Effector memory CD4-positive, alpha-beta T cell (primary cell): Measurements from ENCODE around the gene NDUFB4.
"Not testable (repeated sequence)": the region's sequence is repeated elsewhere in the genome, so short reads cannot be mapped to it uniquely, and the experiment has no call there.

Experiments used
- DNase-seq, 3 donors: peaks; one replicate each; pipeline ENCODE4 v3.0.0-alpha.2; 2020
- H3K27ac ChIP-seq: 2 replicates; pipeline ENCODE4 v1.7.0; 2013; ENCODE audit warnings: mild to moderate bottlenecking, low read length, moderate library complexity; ENCODE audit not compliant: insufficient read depth, poor library complexity, severe bottlenecking
- H3K27me3 ChIP-seq: replicated peaks from 2 replicates; pipeline ENCODE4 v1.7.0; 2013; ENCODE audit warnings: mild to moderate bottlenecking, low read length; ENCODE audit not compliant: insufficient read depth, control insufficient read depth, poor library complexity, severe bottlenecking
- H3K36me3 ChIP-seq: 2 replicates; pipeline ENCODE4 v1.7.0; 2013; ENCODE audit warnings: mild to moderate bottlenecking, low read length, moderate library complexity; ENCODE audit not compliant: control insufficient read depth, insufficient read depth
- H3K4me1 ChIP-seq: 2 replicates; pipeline ENCODE4 v1.7.0; 2013; ENCODE audit warnings: low read length, mild to moderate bottlenecking; ENCODE audit not compliant: control insufficient read depth, insufficient read depth, poor library complexity, severe bottlenecking
- H3K4me3 ChIP-seq: 2 replicates; pipeline ENCODE4 v1.7.0; 2013; ENCODE audit warnings: low read length, low read depth, mild to moderate bottlenecking; ENCODE audit not compliant: insufficient read depth, poor library complexity, severe bottlenecking
- H3K9me3 ChIP-seq: 2 replicates; pipeline ENCODE4 v1.7.0; 2013; ENCODE audit warnings: mild to moderate bottlenecking, low read length, moderate library complexity; ENCODE audit not compliant: control insufficient read depth

Gene NDUFB4

DNA sequence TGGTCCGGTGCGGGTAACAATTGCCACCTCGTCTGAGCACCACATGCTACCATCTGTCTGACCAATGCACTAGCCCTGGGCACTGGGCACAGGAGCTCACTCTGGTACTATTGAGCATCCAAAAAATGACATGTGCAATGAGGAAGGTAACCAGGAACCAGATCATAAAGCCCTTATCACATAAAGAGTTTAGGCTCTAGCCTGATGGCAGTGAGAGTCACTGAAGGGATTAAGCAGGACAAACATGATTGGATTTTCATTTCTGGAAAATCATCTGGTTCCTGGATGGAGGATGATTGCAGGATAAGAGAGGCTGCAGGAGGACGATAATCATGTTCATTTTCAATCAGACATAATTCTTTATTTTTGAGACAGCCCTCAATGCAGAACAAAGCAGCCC is 12.4 kb downstream of the NDUFB4 start:
- Histone ChIP-seq H3K36me3 (no peaks in the 10 kb centered on the region), H3K9me3 (no peaks in the 10 kb centered on the region), H3K27me3 (no peaks in the 10 kb centered on the region), H3K4me1 (no peaks in the 10 kb centered on the region), H3K27ac (no peak overlapping the region), H3K4me3 (no peak overlapping the region)
- no peak for DNase-seq

DNA sequence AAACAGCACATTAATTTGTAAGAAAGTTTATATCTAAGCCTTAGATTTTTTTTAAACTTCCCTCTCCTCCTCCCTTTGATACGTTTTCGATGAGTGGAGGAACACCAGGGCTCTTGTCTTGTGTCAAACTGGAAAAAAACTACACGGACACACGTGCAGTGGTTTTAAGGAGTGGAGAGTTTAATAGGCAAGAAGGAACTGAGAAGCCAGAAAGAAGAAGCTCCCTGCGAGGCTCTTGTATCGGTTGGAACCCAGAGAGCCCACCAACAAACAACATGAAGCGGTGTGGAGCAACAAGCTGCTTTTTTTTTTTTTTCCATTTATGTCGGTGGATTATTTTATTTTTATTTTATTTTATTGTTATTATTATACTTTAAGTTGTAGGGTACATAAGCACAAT is 18.6 kb downstream of the NDUFB4 start:
- no peaks in the 10 kb centered on the region for H3K27me3 ChIP-seq
- no peaks in the 10 kb centered on the region for H3K36me3 ChIP-seq
- no peak overlapping the region for H3K4me3 ChIP-seq
- H3K27ac ChIP-seq: no peak overlapping the region
- H3K4me1 ChIP-seq: no peaks in the 10 kb centered on the region
- no peak for DNase-seq
- no peaks in the 10 kb centered on the region for H3K9me3 ChIP-seq

DNA sequence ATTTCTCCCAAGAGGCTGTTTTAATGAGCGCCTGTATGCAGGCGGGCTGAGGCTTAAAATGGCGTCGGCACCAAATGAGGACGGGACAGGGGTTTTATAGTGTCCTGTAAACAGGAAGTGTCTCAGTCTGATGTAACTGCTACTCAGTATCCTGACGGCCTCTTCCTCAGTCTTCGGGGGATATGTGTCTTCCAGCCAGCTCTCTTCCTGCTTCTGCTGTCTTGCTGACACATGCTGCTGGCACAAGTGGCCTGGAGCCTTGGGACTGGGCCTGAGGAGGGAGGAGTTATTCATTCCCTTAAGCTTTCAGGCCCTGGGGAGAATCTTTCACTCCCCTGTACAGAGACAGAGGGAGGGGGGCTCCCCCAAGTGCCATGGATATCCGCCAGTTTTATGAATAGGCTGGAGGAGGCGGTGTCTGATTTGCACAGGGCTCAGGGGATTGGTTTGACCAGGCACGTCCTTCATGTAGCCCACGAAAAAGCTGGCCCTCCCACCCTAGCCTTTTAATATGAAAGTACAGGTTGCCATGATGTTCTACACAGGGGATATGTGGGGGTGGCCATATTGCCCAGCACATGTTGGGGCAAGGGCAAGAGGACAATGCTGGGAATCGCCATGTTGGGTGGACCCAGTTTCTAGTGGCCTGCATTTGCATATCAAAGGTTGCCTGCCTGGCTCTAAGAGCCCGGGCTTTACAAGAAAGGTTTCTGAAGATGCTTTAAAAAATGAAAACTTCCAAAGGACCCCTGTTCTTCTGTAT is 19.9 kb downstream of the NDUFB4 start:
- H3K27ac ChIP-seq: no peak overlapping the region
- no peak for DNase-seq

DNA sequence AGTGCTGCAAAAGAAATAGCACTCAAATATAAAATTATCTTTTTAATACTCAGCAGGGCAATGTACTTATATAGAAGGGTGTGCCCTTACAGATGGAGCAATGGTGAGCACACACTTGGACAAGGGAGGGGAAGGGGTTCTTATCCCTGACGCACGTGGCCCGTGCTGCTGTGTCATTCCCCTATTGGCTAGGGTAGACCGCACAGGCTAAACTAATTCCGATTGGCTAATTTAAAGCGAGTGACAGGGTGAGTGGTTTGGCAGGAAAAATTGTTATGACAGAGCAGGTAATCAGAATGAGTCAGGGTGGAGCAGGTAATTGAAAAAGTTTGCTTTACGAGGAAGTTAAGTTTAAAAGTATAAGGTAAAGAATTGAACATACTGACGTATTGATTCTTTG is 20.6 kb downstream of the NDUFB4 start:
- DNase-seq, H3K4me1 ChIP-seq, H3K4me3 ChIP-seq, H3K27ac ChIP-seq, H3K36me3 ChIP-seq, H3K27me3 ChIP-seq, H3K9me3 ChIP-seq: not testable (repeated sequence)

More for the DNA sequence above, 19.9 kb downstream of the NDUFB4 start:
- no peaks in the 10 kb centered on the region for H3K27me3 ChIP-seq
- H3K4me1 ChIP-seq: no peaks in the 10 kb centered on the region
- no peaks in the 10 kb centered on the region for H3K9me3 ChIP-seq
- no peaks in the 10 kb centered on the region for H3K36me3 ChIP-seq
- no peak overlapping the region for H3K4me3 ChIP-seq

DNA sequence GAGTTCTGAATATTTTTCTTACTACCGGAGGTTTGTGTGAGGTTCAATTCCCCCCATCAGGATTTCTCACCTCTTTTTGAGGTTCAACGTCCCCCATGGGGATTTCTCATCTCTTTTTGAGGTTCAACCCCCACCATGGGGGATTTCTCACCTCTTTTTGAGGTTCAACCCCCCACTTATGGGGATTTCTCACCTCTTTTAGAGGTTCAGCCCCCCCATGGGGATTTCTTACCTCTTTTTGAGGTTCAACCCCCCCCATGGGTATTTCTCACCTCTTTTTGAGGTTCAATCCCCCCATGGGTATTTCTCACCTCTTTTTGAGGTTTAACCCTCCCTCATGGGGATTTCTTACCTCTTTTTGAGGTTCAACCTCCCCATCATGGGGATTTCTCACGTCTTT is 26.3 kb downstream of the NDUFB4 start:
- H3K9me3 ChIP-seq: peaks cover 5% of the 10 kb centered on the region
- no peak overlapping the region for H3K27ac ChIP-seq
- no peaks in the 10 kb centered on the region for H3K4me1 ChIP-seq
- no peaks in the 10 kb centered on the region for H3K36me3 ChIP-seq
- no peak overlapping the region for H3K4me3 ChIP-seq
- no peaks in the 10 kb centered on the region for H3K27me3 ChIP-seq
- no peak for DNase-seq

DNA sequence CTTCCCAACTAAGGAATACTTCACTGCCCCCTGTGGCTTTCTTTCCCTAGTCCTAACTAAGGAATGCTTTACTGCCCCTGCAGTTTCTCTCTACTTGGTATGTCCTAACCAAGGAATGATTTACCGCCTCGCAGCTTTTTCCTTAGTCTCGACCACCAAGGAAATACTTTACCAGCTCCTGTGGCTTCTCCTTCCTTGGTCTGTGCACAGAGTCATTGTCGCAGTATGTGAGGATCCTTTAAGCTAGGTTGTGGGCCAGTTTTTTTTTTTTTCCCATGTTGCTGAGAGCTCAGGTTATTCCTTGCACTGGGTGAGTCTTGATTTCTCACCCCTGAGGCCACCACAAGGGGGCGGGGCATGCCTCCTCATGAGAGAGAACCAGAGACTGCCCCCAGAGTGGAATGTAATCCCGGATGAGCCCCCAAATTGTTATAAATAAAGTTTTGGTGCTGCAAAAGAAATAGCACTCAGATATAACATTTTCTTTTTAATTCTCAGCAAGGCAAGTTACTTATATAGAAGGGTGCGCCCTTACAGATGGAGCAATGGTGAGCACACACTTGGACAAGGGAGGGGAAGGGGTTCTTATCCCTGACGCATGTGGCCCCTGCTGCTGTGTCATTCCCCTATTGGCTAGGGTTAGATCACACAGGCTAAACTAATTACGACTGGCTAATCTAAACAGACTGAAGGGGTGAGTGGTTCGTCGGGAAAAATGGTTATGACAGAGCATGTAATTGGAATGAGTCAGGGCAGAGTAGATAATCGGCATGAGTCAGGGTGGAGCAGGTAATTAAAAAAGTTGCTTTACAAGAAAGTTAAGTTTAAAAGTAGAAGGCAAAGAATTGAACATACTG is 27.0 kb downstream of the NDUFB4 start:
- Histone ChIP-seq H3K27ac (no peak overlapping the region), H3K36me3 (no peaks in the 10 kb centered on the region), H3K9me3 (peaks cover 5% of the 10 kb centered on the region), H3K4me3 (no peak overlapping the region), H3K27me3 (no peaks in the 10 kb centered on the region), H3K4me1 (no peaks in the 10 kb centered on the region)
- peak in 1 of 3 donors; percentile 8 for DNase-seq

DNA sequence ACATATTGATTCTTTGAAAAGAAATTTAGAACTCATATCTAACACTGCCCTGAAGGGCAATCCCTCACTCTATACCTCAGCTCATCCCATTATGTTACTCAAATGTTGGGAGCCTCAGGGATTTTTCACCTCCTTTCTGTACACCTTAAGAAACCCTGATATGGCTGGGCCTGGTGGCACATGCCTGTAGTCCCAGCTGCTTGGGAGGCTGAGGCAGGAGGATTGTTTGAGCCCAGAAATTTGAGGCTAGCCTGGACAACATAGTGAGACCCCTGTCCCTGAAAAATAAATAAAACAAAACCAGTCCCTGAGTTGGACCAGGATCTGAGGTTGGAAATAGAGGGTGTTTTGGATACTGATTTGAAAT is 27.6 kb downstream of the NDUFB4 start:
- H3K9me3 ChIP-seq: peaks cover 5% of the 10 kb centered on the region
- no peaks in the 10 kb centered on the region for H3K36me3 ChIP-seq
- no peak for DNase-seq
- no peak overlapping the region for H3K4me3 ChIP-seq
- no peak overlapping the region for H3K27ac ChIP-seq
- H3K4me1 ChIP-seq: no peaks in the 10 kb centered on the region
- H3K27me3 ChIP-seq: no peaks in the 10 kb centered on the region

DNA sequence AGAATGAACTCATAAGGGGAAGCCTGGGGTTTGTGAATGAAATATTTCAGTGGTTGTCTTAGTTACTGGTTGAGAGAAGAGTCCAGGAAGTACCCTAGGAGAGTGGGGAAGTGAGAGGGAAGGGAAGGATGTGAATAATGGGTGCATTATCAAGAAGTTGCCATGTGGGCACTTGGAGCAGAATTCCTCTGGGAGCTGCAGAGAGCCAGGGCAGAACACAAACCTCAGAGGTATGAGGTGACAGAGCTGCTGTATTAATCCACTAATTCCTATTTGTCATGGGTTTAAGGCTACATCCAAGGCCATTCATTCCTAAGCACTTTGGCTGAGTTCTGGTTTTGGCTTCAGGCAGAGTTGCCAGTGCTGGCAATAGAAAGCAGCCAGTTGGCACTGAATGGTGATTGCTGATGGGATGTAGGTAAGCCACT is 29.0 kb downstream of the NDUFB4 start:
- Histone ChIP-seq H3K9me3 (peaks cover 5% of the 10 kb centered on the region), H3K4me3 (no peak overlapping the region), H3K27ac (no peak overlapping the region), H3K27me3 (no peaks in the 10 kb centered on the region), H3K4me1 (no peaks in the 10 kb centered on the region), H3K36me3 (no peaks in the 10 kb centered on the region)
- no peak for DNase-seq

DNA sequence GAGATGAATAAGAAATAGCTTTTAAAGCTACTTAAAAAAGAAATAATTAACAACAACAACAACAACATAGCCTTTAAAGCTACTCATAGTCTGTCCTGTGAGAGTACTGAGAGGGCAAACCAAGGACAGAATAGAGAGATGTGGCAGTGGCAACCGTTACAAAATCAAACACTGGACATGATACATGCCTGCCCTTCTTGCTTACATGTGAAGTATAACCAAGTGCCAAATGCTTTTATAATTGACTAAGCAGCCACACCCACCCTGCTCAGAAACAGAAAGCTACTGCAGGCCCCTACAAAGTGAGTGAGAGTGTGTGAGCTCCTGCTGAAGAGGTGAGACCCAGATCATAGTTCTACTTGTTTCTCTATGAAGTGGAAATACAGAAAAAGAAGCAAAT is 38.4 kb downstream of the NDUFB4 start:
- H3K36me3 ChIP-seq: no peaks in the 10 kb centered on the region
- no peak for DNase-seq
- no peaks in the 10 kb centered on the region for H3K4me1 ChIP-seq
- no peaks in the 10 kb centered on the region for H3K27me3 ChIP-seq
- H3K4me3 ChIP-seq: no peak overlapping the region
- H3K9me3 ChIP-seq: no peaks in the 10 kb centered on the region
- H3K27ac ChIP-seq: no peak overlapping the region

DNA sequence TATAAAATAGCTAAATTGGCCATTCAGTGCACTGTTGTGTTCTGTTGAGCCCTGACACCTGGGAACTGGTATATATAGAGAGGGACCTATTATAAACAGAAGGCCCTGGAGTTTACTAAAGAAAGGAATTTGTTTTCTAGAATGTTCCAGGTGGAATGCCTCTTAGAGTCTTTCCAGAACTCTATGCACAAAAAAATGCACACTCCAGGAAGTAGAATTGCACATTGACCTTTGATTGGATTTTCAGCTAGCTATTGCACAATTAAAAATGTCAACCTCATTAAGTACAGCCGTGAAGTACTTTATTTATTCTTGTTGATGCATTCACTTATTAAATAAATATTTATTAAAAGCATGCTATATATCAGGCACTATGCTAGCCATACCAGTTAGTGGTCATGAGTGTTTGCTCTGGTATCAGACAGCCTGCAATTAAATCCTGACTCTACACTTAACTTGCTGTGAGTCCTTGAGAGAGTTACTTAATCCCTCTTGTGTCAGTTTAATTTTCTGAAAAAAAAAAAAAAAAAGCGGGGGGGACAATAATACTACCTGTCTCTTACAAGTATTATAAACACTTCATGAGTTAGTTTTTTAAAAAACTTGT is 40.8 kb downstream of the NDUFB4 start:
- no peak overlapping the region for H3K4me3 ChIP-seq
- no peak for DNase-seq
- no peaks in the 10 kb centered on the region for H3K4me1 ChIP-seq
- H3K36me3 ChIP-seq: no peaks in the 10 kb centered on the region
- no peaks in the 10 kb centered on the region for H3K27me3 ChIP-seq
- H3K27ac ChIP-seq: no peak overlapping the region
- H3K9me3 ChIP-seq: no peaks in the 10 kb centered on the region
